Stimulated activated memory B cell treated with anti-CD40 and anti-IgM and Interleukin-4, amounts not matched to agents 10 μg/mL and 1 μg/mL and 100 μg/mL, for 72 hours (primary cell): ENCODE measurements around the gene IQGAP2.

Experiments used
- ATAC-seq: fragments of 150-1000 bp; cut with Tn5 transposase; 2 replicates; pipeline ENCODE4 v1.10.0; 2021
- H3K27ac Mint-ChIP-seq: one replicate; pipeline ENCODE4 v1.8.0; 2022; ENCODE audit warnings: mild to moderate bottlenecking, mixed read lengths
- H3K27me3 Mint-ChIP-seq: one replicate; pipeline ENCODE4 v1.8.0; 2022; ENCODE audit warnings: mixed read lengths
- H3K36me3 Mint-ChIP-seq: one replicate; pipeline ENCODE4 v1.8.0; 2022; ENCODE audit warnings: mixed read lengths
- H3K4me1 Mint-ChIP-seq: one replicate; pipeline ENCODE4 v1.8.0; 2022; ENCODE audit warnings: mixed read lengths
- H3K4me3 Mint-ChIP-seq: one replicate; pipeline ENCODE4 v1.8.0; 2022; ENCODE audit warnings: mild to moderate bottlenecking, moderate library complexity, mixed read lengths
- H3K9me3 Mint-ChIP-seq: one replicate; pipeline ENCODE4 v1.8.0; 2022; ENCODE audit warnings: mixed read lengths

The IQGAP2 gene

GRCh38 chr5:76626738-76627137 lies 223.7 kb downstream of the IQGAP2 start:
- H3K9me3 Mint-ChIP-seq, result no peaks in the 10 kb centered on the region
- H3K27ac Mint-ChIP-seq, result no peak overlapping the region
- no peaks in the 10 kb centered on the region for H3K4me1 Mint-ChIP-seq
- H3K4me3 Mint-ChIP-seq, result no peak overlapping the region
- peaks cover 10% of the 10 kb centered on the region for H3K27me3 Mint-ChIP-seq
- peaks cover 7% of the 10 kb centered on the region for H3K36me3 Mint-ChIP-seq
- ATAC-seq, result no peak

GRCh38 chr5:76634661-76635060 lies 231.6 kb downstream of the IQGAP2 start:
- Mint-ChIP-seq H3K4me3 (no peak overlapping the region), H3K9me3 (no peaks in the 10 kb centered on the region), H3K27ac (no peak overlapping the region), H3K4me1 (peaks cover 12% of the 10 kb centered on the region), H3K27me3 (peaks cover 12% of the 10 kb centered on the region), H3K36me3 (peaks cover 9% of the 10 kb centered on the region)
- ATAC-seq, result no peak

- Mint-ChIP-seq H3K36me3 (peaks cover 9% of the 10 kb centered on the region), H3K27me3 (peaks cover 12% of the 10 kb centered on the region), H3K4me3 (no peak overlapping the region), H3K27ac (no peak overlapping the region), H3K9me3 (no peaks in the 10 kb centered on the region), H3K4me1 (peaks cover 12% of the 10 kb centered on the region)
- no peak for ATAC-seq
Measured at GRCh38 chr5:76637490-76637889, 234.4 kb downstream of the IQGAP2 start.

GRCh38 chr5:76638479-76638878 lies 235.4 kb downstream of the IQGAP2 start:
- Mint-ChIP-seq H3K27ac (no peak overlapping the region), H3K4me1 (peaks cover 12% of the 10 kb centered on the region)

GRCh38 chr5:76641514-76642120 lies 238.5 kb downstream of the IQGAP2 start:
- H3K9me3 Mint-ChIP-seq, result no peaks in the 10 kb centered on the region
- ATAC-seq, result no peak
- H3K36me3 Mint-ChIP-seq, result peaks cover 7% of the 10 kb centered on the region
- no peak overlapping the region for H3K4me3 Mint-ChIP-seq
- H3K4me1 Mint-ChIP-seq, result peaks cover 12% of the 10 kb centered on the region
- H3K27me3 Mint-ChIP-seq, result no peaks in the 10 kb centered on the region
- H3K27ac Mint-ChIP-seq, result no peak overlapping the region

More at GRCh38 chr5:76638479-76638878, 235.4 kb downstream of the IQGAP2 start:
- H3K4me3 Mint-ChIP-seq, result no peak overlapping the region
- H3K27me3 Mint-ChIP-seq, result peaks cover 12% of the 10 kb centered on the region
- no peak for ATAC-seq
- H3K36me3 Mint-ChIP-seq, result peaks cover 9% of the 10 kb centered on the region
- H3K9me3 Mint-ChIP-seq, result no peaks in the 10 kb centered on the region

GRCh38 chr5:76642390-76643040 lies 239.4 kb downstream of the IQGAP2 start:
- Mint-ChIP-seq H3K4me1 (peaks cover 12% of the 10 kb centered on the region), H3K27ac (no peak overlapping the region), H3K4me3 (no peak overlapping the region), H3K27me3 (no peaks in the 10 kb centered on the region), H3K36me3 (peaks cover 11% of the 10 kb centered on the region), H3K9me3 (peaks cover 2% of the 10 kb centered on the region)
- peak; percentile 57 for ATAC-seq

GRCh38 chr5:76643371-76643770 lies 240.3 kb downstream of the IQGAP2 start:
- no peaks in the 10 kb centered on the region for H3K27me3 Mint-ChIP-seq
- no peak overlapping the region for H3K27ac Mint-ChIP-seq
- no peak overlapping the region for H3K4me3 Mint-ChIP-seq
- peaks cover 18% of the 10 kb centered on the region for H3K36me3 Mint-ChIP-seq
- H3K4me1 Mint-ChIP-seq, result peaks cover 7% of the 10 kb centered on the region
- ATAC-seq, result no peak
- H3K9me3 Mint-ChIP-seq, result peaks cover 8% of the 10 kb centered on the region

- no peak overlapping the region for H3K27ac Mint-ChIP-seq
- H3K4me3 Mint-ChIP-seq, result no peak overlapping the region
- peaks cover 25% of the 10 kb centered on the region for H3K9me3 Mint-ChIP-seq
- no peaks in the 10 kb centered on the region for H3K27me3 Mint-ChIP-seq
- no peak for ATAC-seq
- H3K36me3 Mint-ChIP-seq, result peaks cover 27% of the 10 kb centered on the region
- no peaks in the 10 kb centered on the region for H3K4me1 Mint-ChIP-seq
Measured at GRCh38 chr5:76649140-76649539, 246.1 kb downstream of the IQGAP2 start.

- no peak for ATAC-seq
- no peaks in the 10 kb centered on the region for H3K27me3 Mint-ChIP-seq
- H3K4me3 Mint-ChIP-seq, result no peak overlapping the region
- H3K36me3 Mint-ChIP-seq, result peaks cover 13% of the 10 kb centered on the region
- H3K4me1 Mint-ChIP-seq, result no peaks in the 10 kb centered on the region
- H3K9me3 Mint-ChIP-seq, result peaks cover 20% of the 10 kb centered on the region
- no peak overlapping the region for H3K27ac Mint-ChIP-seq
Measured at GRCh38 chr5:76652809-76653414, 249.8 kb downstream of the IQGAP2 start.

- no peaks in the 10 kb centered on the region for H3K36me3 Mint-ChIP-seq
- no peak overlapping the region for H3K27ac Mint-ChIP-seq
- ATAC-seq, result no peak
- no peak overlapping the region for H3K4me3 Mint-ChIP-seq
- no peaks in the 10 kb centered on the region for H3K4me1 Mint-ChIP-seq
- no peaks in the 10 kb centered on the region for H3K27me3 Mint-ChIP-seq
- H3K9me3 Mint-ChIP-seq, result no peaks in the 10 kb centered on the region
Measured at GRCh38 chr5:76657091-76657490, 254.0 kb downstream of the IQGAP2 start.

GRCh38 chr5:76657683-76658311 lies 254.7 kb downstream of the IQGAP2 start:
- H3K36me3 Mint-ChIP-seq, result no peaks in the 10 kb centered on the region
- no peaks in the 10 kb centered on the region for H3K4me1 Mint-ChIP-seq
- no peaks in the 10 kb centered on the region for H3K27me3 Mint-ChIP-seq
- H3K9me3 Mint-ChIP-seq, result no peaks in the 10 kb centered on the region
- no peak for ATAC-seq
- H3K4me3 Mint-ChIP-seq, result no peak overlapping the region
- H3K27ac Mint-ChIP-seq, result no peak overlapping the region

- no peak overlapping the region for H3K27ac Mint-ChIP-seq
- ATAC-seq, result no peak
Measured at GRCh38 chr5:76660360-76660759, 257.3 kb downstream of the IQGAP2 start.

GRCh38 chr5:76662521-76662920 lies 259.4 kb downstream of the IQGAP2 start:
- H3K4me1 Mint-ChIP-seq, result no peaks in the 10 kb centered on the region

More at GRCh38 chr5:76660360-76660759, 257.3 kb downstream of the IQGAP2 start:
- Mint-ChIP-seq H3K27me3 (no peaks in the 10 kb centered on the region), H3K4me3 (no peak overlapping the region), H3K9me3 (no peaks in the 10 kb centered on the region), H3K4me1 (no peaks in the 10 kb centered on the region), H3K36me3 (peaks cover 6% of the 10 kb centered on the region)

GRCh38 chr5:76663573-76663972 lies 260.5 kb downstream of the IQGAP2 start:
- Mint-ChIP-seq H3K4me3 (no peak overlapping the region), H3K9me3 (no peaks in the 10 kb centered on the region), H3K36me3 (peaks cover 6% of the 10 kb centered on the region), H3K4me1 (no peaks in the 10 kb centered on the region), H3K27ac (no peak overlapping the region), H3K27me3 (no peaks in the 10 kb centered on the region)
- ATAC-seq, result no peak

More at GRCh38 chr5:76662521-76662920, 259.4 kb downstream of the IQGAP2 start:
- Mint-ChIP-seq H3K9me3 (no peaks in the 10 kb centered on the region), H3K4me3 (no peak overlapping the region), H3K27me3 (no peaks in the 10 kb centered on the region), H3K27ac (no peak overlapping the region), H3K36me3 (peaks cover 6% of the 10 kb centered on the region)
- no peak for ATAC-seq

- Mint-ChIP-seq H3K4me3 (no peak overlapping the region), H3K9me3 (no peaks in the 10 kb centered on the region), H3K27me3 (no peaks in the 10 kb centered on the region), H3K4me1 (no peaks in the 10 kb centered on the region), H3K36me3 (peaks cover 7% of the 10 kb centered on the region), H3K27ac (no peak overlapping the region)
- ATAC-seq, result no peak
Measured at GRCh38 chr5:76664079-76664478, 261.0 kb downstream of the IQGAP2 start.
